A673 (cell line): Measurements from ENCODE around the gene FGD6.

Experiments used
- EZH2 ChIP-seq: fragments of 200-600 bp; sonication (generic); IDR thresholded peaks from 2 replicates; pipeline ENCODE4 v1.6.1; 2017; ENCODE audit warnings: borderline replicate concordance, low read depth, mild to moderate bottlenecking, mixed read lengths, antibody characterized with exemption, low read length; ENCODE audit not compliant: poor library complexity, severe bottlenecking
- TF ChIP-seq, protein P1 (sequence below): fragments of 300-800, 200-600 bp; sonication (generic); conservative IDR thresholded peaks from 2 replicates; pipeline ENCODE4 v1.5.1; 2017; ENCODE audit warnings: low read depth, mild to moderate bottlenecking, antibody characterized with exemption, low read length, moderate library complexity, mixed read lengths

DNA sequence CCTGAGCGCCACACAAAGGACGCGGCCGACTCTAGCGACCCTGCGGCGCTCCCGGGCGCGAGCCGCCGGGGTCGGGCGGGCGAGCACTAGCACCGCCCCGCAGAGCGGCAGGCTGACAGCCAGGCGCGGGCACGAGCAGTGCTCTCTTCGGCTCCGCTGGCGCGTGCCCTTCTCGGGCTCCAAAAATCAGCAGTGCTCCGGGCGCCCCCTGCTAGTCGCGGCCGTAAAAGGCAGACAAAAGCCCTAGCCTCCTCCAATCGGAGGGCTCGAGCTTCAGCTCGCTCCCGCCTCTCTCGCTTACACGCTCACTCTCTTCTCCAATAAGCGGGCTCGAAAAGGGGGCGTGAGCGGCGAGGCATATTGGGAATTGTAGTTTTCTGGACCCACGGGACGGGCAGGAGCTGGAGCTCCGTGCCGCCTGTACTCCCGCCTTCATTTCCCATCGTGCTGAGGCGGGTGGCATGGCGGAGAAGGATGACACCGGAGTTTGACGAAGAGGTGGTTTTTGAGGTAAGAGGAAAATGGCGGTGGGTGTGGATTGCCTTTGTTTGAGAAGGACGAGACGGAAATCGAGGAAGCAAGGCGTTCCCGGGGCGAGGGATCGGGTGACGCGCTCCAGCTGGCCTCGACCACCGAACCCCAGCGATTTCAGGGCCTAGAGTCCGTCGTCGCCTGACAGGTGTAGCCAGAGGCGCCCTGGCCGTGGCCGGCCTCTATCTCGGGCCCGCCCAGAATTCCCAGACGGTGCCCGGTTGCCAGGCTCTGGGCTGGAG lies at the start of gene FGD6, which contains the start of gene VEZT:
- TF ChIP-seq, protein P1, sequence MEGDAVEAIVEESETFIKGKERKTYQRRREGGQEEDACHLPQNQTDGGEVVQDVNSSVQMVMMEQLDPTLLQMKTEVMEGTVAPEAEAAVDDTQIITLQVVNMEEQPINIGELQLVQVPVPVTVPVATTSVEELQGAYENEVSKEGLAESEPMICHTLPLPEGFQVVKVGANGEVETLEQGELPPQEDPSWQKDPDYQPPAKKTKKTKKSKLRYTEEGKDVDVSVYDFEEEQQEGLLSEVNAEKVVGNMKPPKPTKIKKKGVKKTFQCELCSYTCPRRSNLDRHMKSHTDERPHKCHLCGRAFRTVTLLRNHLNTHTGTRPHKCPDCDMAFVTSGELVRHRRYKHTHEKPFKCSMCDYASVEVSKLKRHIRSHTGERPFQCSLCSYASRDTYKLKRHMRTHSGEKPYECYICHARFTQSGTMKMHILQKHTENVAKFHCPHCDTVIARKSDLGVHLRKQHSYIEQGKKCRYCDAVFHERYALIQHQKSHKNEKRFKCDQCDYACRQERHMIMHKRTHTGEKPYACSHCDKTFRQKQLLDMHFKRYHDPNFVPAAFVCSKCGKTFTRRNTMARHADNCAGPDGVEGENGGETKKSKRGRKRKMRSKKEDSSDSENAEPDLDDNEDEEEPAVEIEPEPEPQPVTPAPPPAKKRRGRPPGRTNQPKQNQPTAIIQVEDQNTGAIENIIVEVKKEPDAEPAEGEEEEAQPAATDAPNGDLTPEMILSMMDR, result peak; percentile 55
- TF ChIP-seq EZH2, result no peak
